H1 (cell line): ENCODE data around the gene NUP210L. TPM values are rescaled to one million over a fixed set of nuclear protein-coding genes. Genes with fewer than 3 reads are reported as not detected.

ENCODE experiments used
- CTCF ChIA-PET: fragments of 300-600 bp; sonication (Branson Sonifier 250); formaldehyde crosslinking; loops from one replicate; lab custom pipeline; 2021; ENCODE audit not compliant: partially characterized antibody; lab: Charles Lee
- POLR2A ChIA-PET: fragments of 300-600 bp; sonication (Branson Sonifier 250); formaldehyde crosslinking; loops from one replicate; lab custom pipeline; 2021; ENCODE audit warnings: inconsistent platforms; ENCODE audit not compliant: partially characterized antibody; lab: Charles Lee
- DNase-seq, 2 experiments: peaks; one replicate each; pipeline versions ENCODE4 v3.0.0 to v3.0.0-alpha.2; 2010 to 2022; ENCODE audit warnings: low spot score in 2 of 2, low read depth in 1 of 2, mixed read lengths in 1 of 2
- FAIRE-seq: peaks from 2 replicates; lab custom pipeline; 2011; peaks lifted over from hg19 to GRCh38; lab: Jason Lieb, UNC
- H2AFZ ChIP-seq: 2 replicates; pipeline ENCODE4 v1.8.1; 2012; ENCODE audit warnings: low read length, inconsistent platforms
- H2AK5ac ChIP-seq: 2 replicates; pipeline ENCODE4 v1.6.1; 2013; ENCODE audit warnings: low read depth, low read length
- H2BK120ac ChIP-seq: replicated peaks from 2 replicates; pipeline ENCODE3; 2013; ENCODE audit warnings: low read depth, low read length, inconsistent platforms
- H2BK12ac ChIP-seq: 2 replicates; pipeline ENCODE4 v1.6.1; 2013; ENCODE audit warnings: low read depth, low read length
- H2BK15ac ChIP-seq: 2 replicates; pipeline ENCODE4 v1.6.1; 2013; ENCODE audit warnings: low read length
- H2BK20ac ChIP-seq: 2 replicates; pipeline ENCODE4 v1.6.1; 2013; ENCODE audit warnings: low read length
- H2BK5ac ChIP-seq: 2 replicates; pipeline ENCODE4 v1.6.1; 2013; ENCODE audit warnings: low read depth, low read length
- H3K14ac ChIP-seq: 2 replicates; pipeline ENCODE4 v1.6.1; 2013; ENCODE audit warnings: inconsistent platforms; ENCODE audit not compliant: insufficient read length
- H3K18ac ChIP-seq: 2 replicates; pipeline ENCODE4 v1.6.1; 2013; ENCODE audit warnings: low read length; ENCODE audit errors: extremely low read depth
- H3K23ac ChIP-seq: 2 replicates; pipeline ENCODE4 v1.6.1; 2013; ENCODE audit warnings: inconsistent platforms; ENCODE audit not compliant: insufficient read length
- H3K23me2 ChIP-seq: 2 replicates; pipeline ENCODE4 v1.6.1; 2013; ENCODE audit warnings: low read depth, low read length
- H3K27ac ChIP-seq: 2 replicates; pipeline ENCODE4 v1.6.1; 2011; ENCODE audit warnings: low read depth, low read length, inconsistent platforms
- H3K27me3 ChIP-seq, 4 experiments: replicated peaks in 1 of 4; 1 replicate in 1 of 4; 2 replicates in 3 of 4; pipeline versions ENCODE4 v1.6.1 to v1.8.1; 2011 to 2013; ENCODE audit warnings: low read length in 3 of 4, mild to moderate bottlenecking in 3 of 4, inconsistent platforms in 2 of 4, mixed read lengths in 2 of 4, moderate library complexity in 1 of 4; ENCODE audit not compliant: control insufficient read depth in 3 of 4, insufficient read depth in 3 of 4; ENCODE audit errors: extremely low read depth in 1 of 4
- H3K36me3 ChIP-seq, 4 experiments: 2 replicates each; pipeline versions ENCODE4 v1.6.1 to v1.8.1; 2011 to 2013; ENCODE audit warnings: mild to moderate bottlenecking in 4 of 4, low read length in 3 of 4, moderate library complexity in 2 of 4, control low read depth in 1 of 4, inconsistent platforms in 1 of 4; ENCODE audit not compliant: insufficient read depth in 4 of 4, control insufficient read depth in 2 of 4
- H3K4ac ChIP-seq: replicated peaks from 2 replicates; pipeline ENCODE3; 2013; ENCODE audit warnings: low read length, low read depth, mixed read lengths, inconsistent platforms; ENCODE audit not compliant: insufficient read length
- H3K4me1 ChIP-seq, 4 experiments: replicated peaks in 1 of 4; 1 replicate in 1 of 4; 2 replicates in 3 of 4; pipeline versions ENCODE4 v1.6.1 to v1.8.1; 2011 to 2013; ENCODE audit warnings: low read length in 3 of 4, inconsistent platforms in 2 of 4, mixed read lengths in 1 of 4; ENCODE audit not compliant: insufficient read depth in 4 of 4, control insufficient read depth in 3 of 4
- H3K4me2 ChIP-seq, 2 experiments: 2 replicates each; pipeline versions ENCODE4 v1.6.1 to v1.8.1; 2011 to 2013; ENCODE audit warnings: low read depth in 2 of 2, low read length in 2 of 2, control low read depth in 1 of 2, inconsistent platforms in 1 of 2, mild to moderate bottlenecking in 1 of 2; ENCODE audit not compliant: insufficient read depth in 1 of 2
- H3K4me3 ChIP-seq, 4 experiments: fragments of 200-600, 300-600 bp in 1 of 4; sonication (generic), shearing (Covaris generic), sonication (Bioruptor Twin) in 1 of 4; 2 replicates each; pipeline versions ENCODE4 v1.5.1 to v1.8.1; 2011 to 2016; ENCODE audit warnings: low read length in 4 of 4, low read depth in 3 of 4, control low read depth in 2 of 4, inconsistent platforms in 2 of 4, mild to moderate bottlenecking in 2 of 4, mixed read lengths in 1 of 4, moderate library complexity in 1 of 4; ENCODE audit not compliant: insufficient read depth in 2 of 4; ENCODE audit errors: extremely low read depth in 1 of 4
- H3K56ac ChIP-seq: replicated peaks from 2 replicates; pipeline ENCODE3; 2013; ENCODE audit warnings: low read depth, mild to moderate bottlenecking, mixed read lengths, low read length, inconsistent platforms; ENCODE audit not compliant: insufficient read length
- H3K79me1 ChIP-seq: 2 replicates; pipeline ENCODE4 v1.6.1; 2013; ENCODE audit warnings: low read depth, low read length, control low read depth
- H3K79me2 ChIP-seq, 2 experiments: 2 replicates each; pipeline versions ENCODE4 v1.6.1 to v1.8.1; 2012 to 2013; ENCODE audit warnings: low read length in 2 of 2, mild to moderate bottlenecking in 2 of 2, inconsistent platforms in 1 of 2; ENCODE audit not compliant: insufficient read depth in 2 of 2, control insufficient read depth in 1 of 2
- H3K9ac ChIP-seq, 4 experiments: replicated peaks in 1 of 4; 1 replicate in 1 of 4; 2 replicates in 3 of 4; pipeline versions ENCODE4 v1.6.1 to v1.8.1; 2011 to 2013; ENCODE audit warnings: low read depth in 3 of 4, low read length in 3 of 4, control low read depth in 2 of 4, mild to moderate bottlenecking in 2 of 4, moderate library complexity in 2 of 4, inconsistent platforms in 1 of 4; ENCODE audit errors: extremely low read depth in 1 of 4
- H3K9me3 ChIP-seq, 2 experiments: 2 replicates each; pipeline versions ENCODE4 v1.6.1 to v1.8.1; 2012 to 2013; ENCODE audit warnings: mild to moderate bottlenecking in 2 of 2, moderate library complexity in 2 of 2, control low read depth in 1 of 2, inconsistent platforms in 1 of 2, low read depth in 1 of 2, low read length in 1 of 2, mixed read lengths in 1 of 2; ENCODE audit not compliant: insufficient read depth in 2 of 2
- H4K20me1 ChIP-seq, 2 experiments: replicated peaks in 1 of 2; 2 replicates each; pipeline versions ENCODE3 to v1.8.1; 2011 to 2013; ENCODE audit warnings: inconsistent platforms in 2 of 2, low read length in 2 of 2, mild to moderate bottlenecking in 1 of 2; ENCODE audit not compliant: insufficient read depth in 2 of 2, control insufficient read depth in 1 of 2
- H4K5ac ChIP-seq: 2 replicates; pipeline ENCODE4 v1.6.1; 2013; ENCODE audit warnings: low read length, low read depth, mixed read lengths, inconsistent platforms; ENCODE audit not compliant: insufficient read length
- H4K8ac ChIP-seq: 2 replicates; pipeline ENCODE4 v1.8.0; 2013; ENCODE audit warnings: mild to moderate bottlenecking, moderate library complexity, low read length, inconsistent platforms; ENCODE audit not compliant: insufficient read depth; ENCODE audit errors: extremely low read depth
- H4K91ac ChIP-seq: replicated peaks from 2 replicates; pipeline ENCODE3; 2013; ENCODE audit warnings: low read length, mixed read lengths, inconsistent platforms; ENCODE audit not compliant: insufficient read length
- CHD2 ChIP-seq: IDR thresholded peaks from 2 replicates; pipeline ENCODE4 v1.6.1; 2012; ENCODE audit warnings: low read length, improper control_type of control experiment
- EP300 ChIP-seq, 2 experiments: IDR thresholded peaks; 1 replicate in 1 of 2; 2 replicates in 1 of 2; pipeline ENCODE4 v1.6.1; 2011 to 2012; ENCODE audit warnings: low read depth in 2 of 2, low read length in 2 of 2, mild to moderate bottlenecking in 2 of 2, borderline replicate concordance in 1 of 2, inconsistent platforms in 1 of 2, moderate library complexity in 1 of 2
- WGBS, 2 experiments: shearing (Covaris generic) in 1 of 2; methylation state at CpG; one replicate each; pipeline versions ENCODE4 v1.1.6 to v1.1.7; 2013 to 2015; ENCODE audit warnings: low lambda C conversion rate in 2 of 2, mixed read lengths in 2 of 2, inconsistent platforms in 1 of 2, low coverage in 1 of 2, missing lambda C conversion rate in 1 of 2; ENCODE audit not compliant: insufficient replicate concordance in 2 of 2, insufficient coverage in 1 of 2, insufficient read length in 1 of 2; ENCODE audit errors: extremely low coverage in 1 of 2, missing lambda C conversion rate in 1 of 2; 5-methylcytosine and 5-hydroxymethylcytosine counted together
- polyA plus RNA-seq, 7 experiments: library from polyadenylated mRNA; depleted of rRNA in 3 of 7; stranded (reverse) in 5 of 7; unstranded in 2 of 7; fragments of >200 nt in 5 of 7; fragments of 200-250 nt in 2 of 7; gene quantifications; 1 replicate in 5 of 7; 2 replicates in 1 of 7; 4 replicates in 1 of 7; pipeline versions ENCODE4 v1.2.1 to v1.2.3, GENCODE V29; 2011 to 2013; ENCODE audit warnings: missing spikeins in 2 of 7, mixed read lengths in 2 of 7
- total RNA-seq: library from RNA; stranded (reverse); fragmentation: NEBNext Ultra II Directional; extraction: Animal tissue kit (Norgen Biotek cat#: 25700); gene quantifications from 2 replicates; pipeline ENCODE4 v1.2.1, GENCODE V29; 2021

The NUP210L gene
- total and polyA plus RNA-seq, 2 of the 8 experiments (the other 6 are each of a cell fraction or from before 2014, with no cell fraction given) = not detected

GRCh38 chr1:154192476-154192875 lies 37.6 kb upstream of the NUP210L start:
- Histone ChIP-seq H3K56ac (no peak overlapping the region), H3K27me3 (no peaks in the 10 kb centered on the region), H3K4me3 (no peak overlapping the region), H3K4me2 (no peak overlapping the region), H2AK5ac (no peak overlapping the region), H3K9me3 (no peaks in the 10 kb centered on the region), H3K4me1 (peaks cover 0 to 7% (median 1%) of the 10 kb centered on the region in 4 experiments; a peak in 2 of 7 replicates), H2BK120ac (no peak overlapping the region), H4K20me1 (no peaks in the 10 kb centered on the region), H4K5ac (no peak overlapping the region), H2BK12ac (no peak overlapping the region), H3K36me3 (no peaks in the 10 kb centered on the region), H3K79me1 (no peaks in the 10 kb centered on the region), H3K4ac (no peak overlapping the region), H3K23me2 (no peaks in the 10 kb centered on the region), H4K91ac (no peak overlapping the region), H3K18ac (no peak overlapping the region), H3K9ac (no peak overlapping the region), H4K8ac (no peak overlapping the region), H3K79me2 (no peaks in the 10 kb centered on the region), H3K23ac (no peak overlapping the region), H3K27ac (no peak overlapping the region), H2AFZ (no peak overlapping the region), H2BK20ac (no peak overlapping the region; the same call in 1 of the 2 replicates), H2BK5ac (no peak overlapping the region), H3K14ac (no peak overlapping the region), H2BK15ac (no peak overlapping the region)
- TF ChIP-seq EP300 (IDR thresholded peaks at IDR 0.05; ENCODE audit: borderline replicate concordance in 1 of 2, low read depth in 2 of 2, low read length in 2 of 2) = no peak
- no peak for TF ChIP-seq CHD2
- 75% methylated on average over 3 of the region's 3 CpGs; no CpG with 5 or more reads in 1 of the 2 experiments for WGBS, 2 experiments
- FAIRE-seq = no peak
- POLR2A ChIA-PET = interaction anchor here (0.7 to 2.8 kb wide), 10 partner anchors 8 to 202 kb away, joined by 3 to 14 read pairs (median 3); partner anchors contain the start of gene RPS27
- CTCF ChIA-PET = interaction anchor here (0.6 to 1.1 kb wide), 6 partner anchors 25 to 143 kb away, joined by 3 to 4 read pairs (median 3); no protein-coding TSS in a partner anchor
- no peak for DNase-seq
